DMS53 (cell line): ENCODE data around the gene SORL1.

Experiments used
- DNase-seq: peaks from one replicate; lab custom pipeline; 2025; lab: John Stamatoyannopoulos, UW

The SORL1 gene

GRCh38 chr11:121508449-121508848, 56.3 kb downstream of the SORL1 start:
- no peak for DNase-seq

- no peak for DNase-seq
These were observed 58.3 kb downstream of the SORL1 start for GRCh38 chr11:121510438-121510837.

- no peak for DNase-seq
These were observed 60.7 kb downstream of the SORL1 start for GRCh38 chr11:121512468-121513465.

GRCh38 chr11:121513807-121514206, 61.7 kb downstream of the SORL1 start:
- no peak for DNase-seq

GRCh38 chr11:121514432-121515334, 62.6 kb downstream of the SORL1 start:
- no peak for DNase-seq

- no peak for DNase-seq
These were observed 63.2 kb downstream of the SORL1 start for GRCh38 chr11:121515335-121515671.

- DNase-seq: no peak
These were observed 65.9 kb downstream of the SORL1 start for GRCh38 chr11:121517996-121518395.

GRCh38 chr11:121520243-121521144, 68.4 kb downstream of the SORL1 start:
- no peak for DNase-seq

- no peak for DNase-seq
These were observed 69.3 kb downstream of the SORL1 start for GRCh38 chr11:121521145-121522042.

GRCh38 chr11:121522043-121522941, 70.2 kb downstream of the SORL1 start:
- no peak for DNase-seq

- peak; percentile 16 for DNase-seq
These were observed 71.6 kb downstream of the SORL1 start for GRCh38 chr11:121523581-121524232.

- no peak for DNase-seq
These were observed 72.1 kb downstream of the SORL1 start for GRCh38 chr11:121524233-121524631.

- DNase-seq: no peak
These were observed 73.3 kb downstream of the SORL1 start for GRCh38 chr11:121525376-121525775.

- DNase-seq: no peak
These were observed 78.1 kb downstream of the SORL1 start for GRCh38 chr11:121530257-121530656.

GRCh38 chr11:121533601-121534000, 81.5 kb downstream of the SORL1 start:
- DNase-seq: no peak

GRCh38 chr11:121534131-121535093, 82.3 kb downstream of the SORL1 start:
- peak; percentile 15 for DNase-seq

GRCh38 chr11:121535129-121535796, 83.1 kb downstream of the SORL1 start:
- DNase-seq: no peak
